B cell (primary cell): Measurements from ENCODE around the gene USP48. TPM values are rescaled to one million over a fixed set of nuclear protein-coding genes. Genes with fewer than 3 reads are reported as not detected.

Source experiments
- ATAC-seq: fragments of 200-7000 bp; cut with Tn5 transposase; one replicate; pipeline ENCODE4 v1.10.0; 2021; ENCODE audit warnings: low read depth, mild to moderate bottlenecking, moderate number of reproducible peaks, moderate library complexity
- CTCF ChIA-PET: fragments of 350-600 bp; sonication (Branson Sonifier 250); formaldehyde crosslinking; loops from one replicate; lab custom pipeline; 2021; ENCODE audit warnings: antibody characterized with exemption, inconsistent platforms; lab: Charles Lee
- POLR2A ChIA-PET: fragments of 350-600 bp; sonication (Branson Sonifier 250); formaldehyde crosslinking; loops from one replicate; lab custom pipeline; 2021; ENCODE audit warnings: antibody characterized with exemption; lab: Charles Lee
- DNase-seq: peaks from one replicate; pipeline ENCODE4 v3.0.0; 2013
- H2AFZ ChIP-seq: 2 replicates; pipeline ENCODE4 v1.6.1; 2012; ENCODE audit warnings: mild to moderate bottlenecking, low read depth, low read length; ENCODE audit not compliant: insufficient read depth, poor library complexity, severe bottlenecking
- H3K27ac ChIP-seq, 2 donors: 1 replicate in 1 of 2; 2 replicates in 1 of 2; pipeline ENCODE4 v1.5.1; 2012 to 2013; ENCODE audit warnings: low read length in 2 of 2, mild to moderate bottlenecking in 2 of 2, moderate library complexity in 1 of 2
- H3K27me3 ChIP-seq, 4 experiments: fragments of 200-600 bp in 1 of 4; sonication (generic) in 1 of 4; replicated peaks in 1 of 4; 1 replicate in 2 of 4; 2 replicates in 2 of 4; pipeline versions ENCODE4 v1.6.1 to v1.7.0; 2013 to 2016; ENCODE audit warnings: low read length in 3 of 4, mild to moderate bottlenecking in 2 of 4, mixed read lengths in 1 of 4, moderate library complexity in 1 of 4; ENCODE audit not compliant: insufficient read depth in 4 of 4, control insufficient read depth in 3 of 4; ENCODE audit errors: control extremely low read depth in 1 of 4
- H3K36me3 ChIP-seq, 2 experiments: replicated peaks in 1 of 2; 1 replicate in 1 of 2; 2 replicates in 1 of 2; pipeline versions ENCODE4 v1.6.1 to v1.7.1; 2013; ENCODE audit warnings: low read length in 1 of 2; ENCODE audit not compliant: insufficient read depth in 2 of 2, control insufficient read depth in 1 of 2; ENCODE audit errors: control extremely low read depth in 1 of 2, extremely low read depth in 1 of 2
- H3K4me1 ChIP-seq, 2 donors: fragments of 200-600 bp in 1 of 2; sonication (generic) in 1 of 2; 1 replicate in 1 of 2; 2 replicates in 1 of 2; pipeline versions ENCODE4 v1.5.1 to v1.6.1; 2013 to 2017; ENCODE audit warnings: low read length in 2 of 2; ENCODE audit not compliant: control insufficient read depth in 2 of 2, insufficient read depth in 2 of 2
- H3K4me2 ChIP-seq: replicated peaks from 2 replicates; pipeline ENCODE3; 2012; ENCODE audit warnings: mild to moderate bottlenecking, low read depth, low read length; ENCODE audit not compliant: poor library complexity, severe bottlenecking
- H3K4me3 ChIP-seq, 5 experiments: fragments of 200-600 bp in 1 of 5; sonication (generic) in 1 of 5; 1 replicate in 3 of 5; 2 replicates in 2 of 5; pipeline versions ENCODE4 v1.5.1 to v1.7.0; 2011 to 2016; ENCODE audit warnings: low read length in 4 of 5, mild to moderate bottlenecking in 4 of 5, low read depth in 2 of 5, control low read depth in 1 of 5, moderate library complexity in 1 of 5; ENCODE audit not compliant: insufficient read depth in 1 of 5; ENCODE audit errors: control extremely low read depth in 1 of 5, extremely low read depth in 1 of 5
- H3K79me2 ChIP-seq: fragments of 200-600 bp; sonication (generic); one replicate; pipeline ENCODE4 v1.6.0; 2016; ENCODE audit warnings: low read length; ENCODE audit not compliant: control insufficient read depth, insufficient read depth
- H3K9ac ChIP-seq: fragments of 200-600 bp; sonication (generic); 2 replicates; pipeline ENCODE4 v1.6.1; 2017; ENCODE audit warnings: mild to moderate bottlenecking, low read length, moderate library complexity
- H3K9me3 ChIP-seq, 3 donors: one replicate each; pipeline versions ENCODE4 v1.6.1 to v1.7.1; 2013; ENCODE audit warnings: low read length in 2 of 3; ENCODE audit not compliant: control insufficient read depth in 2 of 3, insufficient read depth in 1 of 3; ENCODE audit errors: control extremely low read depth in 1 of 3
- H4K20me1 ChIP-seq: 2 replicates; pipeline ENCODE4 v1.6.0; 2012; ENCODE audit warnings: mild to moderate bottlenecking, low read length; ENCODE audit not compliant: insufficient read depth, control insufficient read depth, poor library complexity, severe bottlenecking
- H3K27ac Mint-ChIP-seq: one replicate; pipeline ENCODE4 v1.8.0; 2021; ENCODE audit warnings: mixed read lengths
- H3K27me3 Mint-ChIP-seq: one replicate; pipeline ENCODE4 v1.8.0; 2021; ENCODE audit warnings: mixed read lengths
- H3K4me1 Mint-ChIP-seq: one replicate; pipeline ENCODE4 v1.8.0; 2021; ENCODE audit warnings: mixed read lengths
- H3K4me3 Mint-ChIP-seq: one replicate; pipeline ENCODE4 v1.8.0; 2021; ENCODE audit warnings: mixed read lengths
- H3K9me3 Mint-ChIP-seq: one replicate; pipeline ENCODE4 v1.8.0; 2022; ENCODE audit warnings: mixed read lengths; ENCODE audit not compliant: insufficient read depth
- EZH2 ChIP-seq: IDR thresholded peaks from 2 replicates; pipeline ENCODE4 v1.6.1; 2012; ENCODE audit warnings: borderline replicate concordance, low read depth, mild to moderate bottlenecking, moderate library complexity, low read length; ENCODE audit not compliant: insufficient read depth, poor library complexity, severe bottlenecking
- WGBS: methylation state at CpG from one replicate; pipeline ENCODE4 v1.1.5; 2013; ENCODE audit warnings: missing lambda C conversion rate; ENCODE audit not compliant: insufficient coverage; 5-methylcytosine and 5-hydroxymethylcytosine counted together
- intact Hi-C: fragments of 100-400 bp; cut with micrococcal nuclease; formaldehyde crosslinking; loops from one replicate; pipeline ENCODE4 v1.10.0; 2022
- polyA plus RNA-seq: library from polyadenylated mRNA; depleted of rRNA; stranded (reverse); fragments of >200 nt; gene quantifications from 2 replicates; pipeline ENCODE4 v1.2.3, GENCODE V29; 2012
- total RNA-seq, 2 donors: library from RNA; stranded (reverse); fragments of 120-200 nt in 1 of 2; gene quantifications; 1 replicate in 1 of 2; 2 replicates in 1 of 2; pipeline versions ENCODE4 v1.2.3 to v1.2.4, GENCODE V29; 2013 to 2022
- TF ChIP-seq, protein P1 (sequence below): fragments of 200-600 bp; IDR thresholded peaks from one replicate; pipeline ENCODE4 v1.8.0; 2022; ENCODE audit warnings: antibody characterized with exemption, mild to moderate bottlenecking

The USP48 gene
- total and polyA plus RNA-seq, 2 donors (not counting 1 experiment from before 2014, with no cell fraction given), result 21.2 to 135 TPM

- no peak overlapping the region for H3K4me3 ChIP-seq
- Mint-ChIP-seq H3K4me1 (peaks cover 11% of the 10 kb centered on the region), H3K4me3 (no peak overlapping the region), H3K27me3 (no peaks in the 10 kb centered on the region), H3K9me3 (no peaks in the 10 kb centered on the region), H3K27ac (no peak overlapping the region)
- DNase-seq (no peak), ATAC-seq (no peak)
- H3K79me2 ChIP-seq, result no peaks in the 10 kb centered on the region
- TF ChIP-seq EZH2, result no peak
- TF ChIP-seq, protein P1, sequence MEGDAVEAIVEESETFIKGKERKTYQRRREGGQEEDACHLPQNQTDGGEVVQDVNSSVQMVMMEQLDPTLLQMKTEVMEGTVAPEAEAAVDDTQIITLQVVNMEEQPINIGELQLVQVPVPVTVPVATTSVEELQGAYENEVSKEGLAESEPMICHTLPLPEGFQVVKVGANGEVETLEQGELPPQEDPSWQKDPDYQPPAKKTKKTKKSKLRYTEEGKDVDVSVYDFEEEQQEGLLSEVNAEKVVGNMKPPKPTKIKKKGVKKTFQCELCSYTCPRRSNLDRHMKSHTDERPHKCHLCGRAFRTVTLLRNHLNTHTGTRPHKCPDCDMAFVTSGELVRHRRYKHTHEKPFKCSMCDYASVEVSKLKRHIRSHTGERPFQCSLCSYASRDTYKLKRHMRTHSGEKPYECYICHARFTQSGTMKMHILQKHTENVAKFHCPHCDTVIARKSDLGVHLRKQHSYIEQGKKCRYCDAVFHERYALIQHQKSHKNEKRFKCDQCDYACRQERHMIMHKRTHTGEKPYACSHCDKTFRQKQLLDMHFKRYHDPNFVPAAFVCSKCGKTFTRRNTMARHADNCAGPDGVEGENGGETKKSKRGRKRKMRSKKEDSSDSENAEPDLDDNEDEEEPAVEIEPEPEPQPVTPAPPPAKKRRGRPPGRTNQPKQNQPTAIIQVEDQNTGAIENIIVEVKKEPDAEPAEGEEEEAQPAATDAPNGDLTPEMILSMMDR, result no peak
- H3K9ac ChIP-seq, result no peak overlapping the region
- no peaks in the 10 kb centered on the region for H3K27me3 ChIP-seq
- no peaks in the 10 kb centered on the region for H4K20me1 ChIP-seq
- H3K27ac ChIP-seq, result no peak overlapping the region
- H3K4me2 ChIP-seq, result no peak overlapping the region
- WGBS, result 97% methylated on average over 3 of the region's 4 CpGs
- H3K4me1 ChIP-seq, result peaks cover 0 to 4% of the 10 kb centered on the region in 2 donors
- intact Hi-C loops, result loop anchor here (1.0 kb wide), 1 partner anchor 262 kb away; no protein-coding TSS in a partner anchor
- no peaks in the 10 kb centered on the region for H3K9me3 ChIP-seq
- no peak overlapping the region for H2AFZ ChIP-seq
- POLR2A ChIA-PET, result no interaction called here
- CTCF ChIA-PET, result interaction anchor here (0.9 kb wide), 1 partner anchor 79 kb away, joined by 3 read pairs; no protein-coding TSS in a partner anchor
- H3K36me3 ChIP-seq, result peaks cover 16 to 74% of the 10 kb centered on the region in 2 experiments
Measured at GRCh38 chr1:21702780-21703179, 80.2 kb downstream of the USP48 start.

GRCh38 chr1:21701401-21701800 lies 81.5 kb downstream of the USP48 start:
- ChIA-PET POLR2A (no interaction called here), CTCF (interaction anchor here (1.4 kb wide), 1 partner anchor 260 kb away, joined by 3 read pairs; no protein-coding TSS in a partner anchor)
- intact Hi-C loops, result no loop called here
- H3K4me1 ChIP-seq, result peaks cover 0 to 1% of the 10 kb centered on the region in 2 donors
- no peak overlapping the region for H3K27ac ChIP-seq
- WGBS, result 100% methylated on average over 3 of the region's 6 CpGs
- H2AFZ ChIP-seq, result no peak overlapping the region
- H3K4me1 Mint-ChIP-seq, result peaks cover 4% of the 10 kb centered on the region
- DNase-seq (no peak), ATAC-seq (no peak)
- H3K4me2 ChIP-seq, result no peak overlapping the region
- H3K27me3 ChIP-seq, result no peaks in the 10 kb centered on the region
- H3K27me3 Mint-ChIP-seq, result no peaks in the 10 kb centered on the region
- TF ChIP-seq EZH2, result no peak
- TF ChIP-seq, protein P1, result no peak
- H3K4me3 Mint-ChIP-seq, result no peak overlapping the region
- H3K79me2 ChIP-seq, result no peaks in the 10 kb centered on the region
- H3K27ac Mint-ChIP-seq, result no peak overlapping the region
- no peaks in the 10 kb centered on the region for H3K9me3 ChIP-seq
- no peaks in the 10 kb centered on the region for H4K20me1 ChIP-seq
- H3K4me3 ChIP-seq, result no peak overlapping the region
- no peak overlapping the region for H3K9ac ChIP-seq
- peaks cover 16 to 72% of the 10 kb centered on the region in 2 experiments for H3K36me3 ChIP-seq
- H3K9me3 Mint-ChIP-seq, result no peaks in the 10 kb centered on the region
